NCI-H226 (cell line): ENCODE measurements around the gene DEFB132.

Experiments used
- DNase-seq: peaks from one replicate; pipeline ENCODE4 v3.0.0-alpha.2; 2015

Gene DEFB132

DNA sequence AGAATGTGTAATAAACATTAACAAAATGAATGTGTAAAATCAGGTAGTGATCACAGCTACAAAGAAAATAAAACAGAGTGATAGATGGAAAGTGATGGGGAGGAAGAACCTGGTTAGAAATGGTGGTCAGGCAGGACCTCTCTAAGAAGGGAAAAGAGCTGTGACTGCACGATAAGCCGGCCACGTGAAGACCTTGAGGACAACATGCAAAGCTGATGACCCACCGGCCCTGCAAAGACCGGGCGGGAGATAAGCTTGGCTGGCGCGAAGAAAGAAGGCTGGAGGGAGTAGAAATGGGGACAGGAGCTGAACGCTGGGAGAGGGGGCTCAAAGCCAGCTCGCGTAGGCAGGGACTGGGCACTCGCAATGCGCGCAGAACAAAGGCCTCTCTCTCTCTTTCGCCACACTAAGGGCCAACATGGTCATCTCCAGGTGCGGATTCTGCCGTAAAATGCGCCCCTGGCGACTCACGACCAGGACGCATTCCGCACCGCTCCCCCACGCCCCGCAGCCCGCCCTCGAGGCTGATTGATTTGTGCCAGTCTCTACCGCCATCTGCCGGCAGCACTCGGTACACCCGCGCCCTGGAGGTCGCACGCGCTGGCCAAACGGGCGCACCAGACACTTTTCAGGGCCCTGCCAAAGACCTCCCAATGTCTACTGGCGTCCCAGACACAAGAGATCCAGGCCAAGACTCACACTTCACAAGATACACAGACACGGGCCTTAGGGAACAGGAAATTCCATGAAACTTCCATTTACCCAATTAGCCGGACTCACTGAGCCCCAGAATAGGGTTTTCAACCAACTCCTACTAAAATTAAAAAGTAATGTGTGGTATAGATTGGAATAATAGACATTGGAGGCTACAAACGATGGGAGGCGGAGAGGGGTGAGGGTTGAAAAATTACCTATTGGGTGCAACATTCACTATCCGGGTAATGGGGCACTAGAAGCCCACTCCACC lies 9.4 kb downstream of the DEFB132 start:
- peak; percentile 20 for DNase-seq

DNA sequence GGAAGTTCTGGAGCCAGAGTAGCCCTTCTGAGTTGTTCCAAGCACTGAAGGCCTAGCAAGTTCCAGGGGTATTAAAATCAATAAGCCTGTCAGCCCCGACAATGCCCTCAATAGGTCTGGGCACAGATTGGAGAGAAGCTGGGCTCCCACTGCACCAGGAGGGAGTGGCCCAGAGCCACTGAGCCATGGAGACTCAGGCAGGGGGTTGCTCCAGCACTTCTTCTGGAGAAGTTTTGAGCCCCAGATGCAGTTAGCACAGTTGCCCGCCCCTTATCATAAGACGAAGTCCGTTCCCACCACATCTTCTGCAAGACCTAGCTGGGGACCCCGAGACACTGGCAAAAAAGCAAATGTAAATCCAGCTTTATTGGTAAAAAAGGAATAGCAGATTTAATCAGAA lies 13.0 kb downstream of the DEFB132 start:
- DNase-seq = no peak

DNA sequence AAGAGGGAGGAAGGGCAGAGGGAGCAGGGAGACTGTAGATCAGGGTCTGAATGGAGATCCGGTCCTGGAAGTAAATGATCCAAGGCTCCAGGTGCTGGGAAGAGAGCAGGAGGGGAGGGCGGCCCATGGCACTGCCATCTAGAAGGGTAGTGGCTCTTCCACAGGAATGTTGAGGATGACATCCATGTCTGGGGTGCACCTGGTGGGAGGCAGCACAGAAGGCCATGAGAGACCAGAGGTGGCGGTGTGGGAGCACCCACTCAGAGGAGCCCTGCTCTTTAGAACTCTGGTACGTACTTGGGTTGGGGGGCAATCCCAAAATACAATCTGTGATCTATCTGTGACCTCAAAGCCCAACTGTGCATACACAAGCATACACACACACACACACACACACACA lies 13.5 kb downstream of the DEFB132 start:
- DNase-seq = no peak

DNA sequence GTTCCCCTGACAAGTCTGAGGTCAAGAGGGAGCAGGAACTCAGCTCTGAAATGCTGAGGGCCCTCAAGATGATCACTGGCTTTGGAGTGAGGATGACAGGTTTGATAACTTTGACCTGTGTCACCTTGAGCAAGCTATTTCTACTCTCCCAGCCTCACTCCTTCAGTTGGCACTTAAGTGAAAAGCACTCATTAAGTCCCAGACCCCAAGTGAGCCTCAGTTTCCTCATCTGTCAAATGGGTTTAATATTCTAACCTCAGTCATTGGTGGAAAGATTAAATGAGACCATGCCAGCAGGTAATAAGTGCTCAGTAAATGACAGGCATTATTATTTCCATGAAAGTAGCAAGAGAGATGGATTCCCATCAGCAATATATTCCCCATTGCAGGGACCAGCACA lies 14.0 kb downstream of the DEFB132 start:
- DNase-seq = no peak

DNA sequence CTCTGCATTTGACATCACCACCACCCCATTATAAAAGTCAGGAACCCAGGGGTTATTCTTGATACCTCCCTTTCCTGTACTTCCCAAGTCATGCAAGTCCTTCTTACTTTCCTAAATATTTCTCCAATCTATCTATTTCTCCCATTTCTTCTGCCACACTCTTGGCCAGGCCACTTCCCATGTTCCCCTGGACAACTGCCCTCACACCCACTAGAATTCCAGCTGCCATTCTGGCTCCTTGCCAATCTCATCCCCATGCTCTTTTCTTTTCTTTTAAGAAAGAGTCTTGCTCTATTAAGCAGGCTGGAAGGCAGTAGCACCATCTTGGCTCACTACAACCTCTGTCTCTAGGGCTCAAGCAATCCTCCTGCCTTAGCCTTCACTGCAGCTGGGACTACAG lies 15.2 kb downstream of the DEFB132 start:
- DNase-seq = no peak

DNA sequence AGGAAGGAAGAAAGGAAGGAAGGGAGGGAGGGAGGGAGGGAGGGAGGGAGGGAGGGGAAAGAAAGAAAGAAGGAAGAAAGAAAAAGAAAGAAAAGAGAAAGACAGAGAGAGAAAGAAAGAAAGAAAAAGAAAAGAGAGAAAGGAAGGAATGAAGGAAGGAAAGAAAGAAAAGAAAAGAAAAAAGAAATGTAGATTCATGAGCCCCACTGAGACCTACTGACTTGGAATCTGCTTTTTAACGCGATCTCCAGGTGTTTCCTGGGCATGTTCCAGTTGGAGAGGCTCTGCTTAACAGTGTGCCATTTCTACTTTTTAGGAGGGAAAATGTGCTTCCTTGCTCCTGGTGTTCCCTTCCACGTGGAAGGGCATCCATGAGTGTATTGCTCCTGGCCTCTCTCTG lies 16.4 kb downstream of the DEFB132 start:
- DNase-seq = no peak

DNA sequence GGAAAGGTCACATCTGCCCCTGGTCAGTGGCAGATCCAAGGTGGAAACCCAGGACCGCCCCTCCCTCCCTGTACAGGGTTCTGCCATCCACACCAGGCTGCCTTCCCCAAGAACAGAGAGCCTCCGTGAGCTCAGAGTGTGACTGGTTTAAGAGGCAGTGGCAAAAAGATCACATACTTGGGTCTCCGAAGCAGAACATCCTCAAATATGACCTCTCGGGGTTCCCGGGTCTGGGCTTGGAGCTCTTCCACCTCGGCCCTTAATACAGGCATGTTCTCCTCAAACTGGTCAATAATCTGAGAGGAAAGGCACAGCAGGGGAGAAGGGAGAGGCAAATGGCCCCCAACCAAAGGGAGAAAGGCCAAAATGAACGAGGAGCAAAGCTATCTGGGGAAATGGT lies 18.3 kb downstream of the DEFB132 start:
- DNase-seq = no peak

DNA sequence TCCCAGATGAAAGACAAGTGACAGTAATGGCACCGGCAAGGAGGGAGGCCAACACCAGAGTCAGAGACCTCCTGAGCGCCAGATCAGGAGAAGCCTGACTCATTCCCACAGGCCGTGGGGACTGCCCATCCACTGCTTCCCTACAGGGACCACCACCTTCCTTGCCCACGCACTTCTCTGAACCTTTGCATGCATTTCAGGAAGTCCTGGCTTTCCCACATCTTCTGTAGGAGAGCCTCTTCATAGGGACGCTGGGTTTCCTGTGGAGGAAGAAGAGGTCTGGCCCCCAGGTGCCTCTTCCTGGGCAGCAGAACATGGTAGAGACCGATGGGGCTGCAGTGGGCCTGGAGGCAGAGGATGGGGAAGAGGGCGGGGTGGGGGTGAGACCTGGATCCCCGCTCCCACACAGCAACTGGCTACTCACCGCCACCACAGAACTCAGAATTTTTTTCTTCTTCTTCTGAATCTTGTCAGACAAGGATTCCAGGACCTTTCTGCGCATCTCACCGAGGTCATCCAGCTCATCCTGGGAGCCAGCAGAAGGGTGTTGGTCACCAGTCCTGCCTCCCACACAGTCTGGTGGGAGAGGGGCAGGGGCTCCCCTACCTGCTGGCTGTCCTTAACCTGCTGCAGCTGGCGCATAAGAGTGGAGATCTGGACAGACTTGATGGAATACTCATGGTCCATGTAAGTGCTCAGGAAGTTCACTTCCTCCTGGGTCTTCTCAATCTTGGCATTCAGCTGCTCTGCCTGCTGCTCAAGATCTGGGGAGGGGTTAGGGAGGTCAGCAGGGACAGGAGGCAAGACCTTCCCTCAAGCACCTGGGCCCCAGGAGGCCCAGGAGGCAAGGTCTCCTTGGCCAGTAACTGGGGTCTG lies 19.3 kb downstream of the DEFB132 start:
- no peak for DNase-seq

DNA sequence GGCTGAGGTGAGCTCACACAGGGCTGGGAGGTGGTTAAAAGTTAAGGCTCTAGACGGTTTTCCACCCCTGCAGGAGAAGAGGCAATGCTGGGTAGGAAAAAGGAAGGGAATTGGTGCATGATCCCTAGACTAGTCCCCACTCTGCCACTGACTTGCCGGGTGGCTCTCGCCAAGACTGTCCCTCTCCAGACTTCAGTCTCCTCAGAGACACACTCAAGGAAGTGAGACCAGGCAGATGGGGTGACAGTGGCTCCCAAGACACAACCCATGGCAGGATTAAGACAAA lies 19.9 kb downstream of the DEFB132 start:
- DNase-seq = no peak

DNA sequence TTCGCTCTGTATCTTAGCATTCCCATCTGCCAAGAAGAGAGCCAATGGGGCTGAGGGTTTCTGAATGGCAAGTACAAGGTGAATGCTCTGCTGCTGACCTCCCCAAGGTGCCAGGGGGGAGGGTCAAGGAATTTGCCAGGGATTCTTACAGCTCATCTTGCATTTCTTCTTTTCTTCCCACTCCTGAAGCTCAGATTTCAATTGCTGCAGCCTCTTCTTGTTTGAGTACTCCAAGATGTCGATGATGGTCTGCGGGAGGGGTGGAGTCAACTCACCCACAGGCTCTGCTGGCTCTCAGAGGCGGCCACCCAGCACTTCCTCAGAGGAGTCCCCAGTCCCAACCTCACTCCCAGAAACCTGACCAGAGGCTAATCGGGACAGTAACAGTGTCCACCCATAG lies 20.7 kb downstream of the DEFB132 start:
- no peak for DNase-seq

DNA sequence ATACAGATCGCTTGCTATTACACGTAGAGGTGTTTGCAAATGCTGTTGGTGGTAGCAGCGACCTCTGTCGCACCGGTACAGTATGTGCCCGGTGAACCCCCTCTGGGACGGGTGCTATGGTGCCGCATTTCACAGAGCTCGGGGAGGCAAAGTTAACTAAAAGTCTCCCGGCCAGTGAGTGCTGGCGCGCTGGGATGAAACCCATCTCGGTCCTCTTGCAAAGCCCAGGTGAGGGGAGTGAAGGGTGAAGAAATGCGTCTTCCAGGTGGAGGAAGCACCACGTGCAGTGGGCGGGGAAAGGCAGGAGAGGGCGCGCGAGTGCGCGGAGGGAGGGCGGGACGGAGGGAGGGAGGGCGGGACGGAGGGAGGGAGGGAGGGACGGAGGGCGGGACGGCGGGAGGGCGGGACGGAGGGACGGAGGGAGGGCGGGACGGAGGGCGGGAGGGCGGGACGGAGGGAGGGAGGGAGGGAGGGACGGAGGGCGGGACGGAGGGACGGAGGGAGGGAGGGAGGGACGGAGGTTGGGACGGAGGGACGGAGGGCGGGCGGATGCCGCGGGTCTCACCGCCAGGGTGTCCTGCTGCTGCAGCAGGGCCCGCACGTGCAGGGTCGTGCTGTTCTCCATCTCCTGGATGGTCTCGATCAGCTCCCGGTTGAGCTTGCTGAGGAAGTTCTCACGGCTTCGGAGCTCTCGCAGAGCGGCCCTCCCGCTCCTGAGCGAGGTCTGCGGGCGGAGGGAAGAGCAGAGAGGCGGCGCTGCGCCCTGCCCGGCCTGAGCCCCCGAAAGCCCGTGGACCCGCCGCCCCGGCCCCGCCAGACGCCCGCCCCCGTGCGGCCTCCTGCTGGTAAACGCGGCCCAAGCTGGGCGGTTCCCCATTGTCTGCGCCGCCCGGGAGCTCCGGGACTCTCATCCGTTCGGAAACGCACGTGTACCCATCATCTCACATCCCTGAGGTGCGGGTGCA lies 21.4 kb downstream of the DEFB132 start:
- no peak for DNase-seq

DNA sequence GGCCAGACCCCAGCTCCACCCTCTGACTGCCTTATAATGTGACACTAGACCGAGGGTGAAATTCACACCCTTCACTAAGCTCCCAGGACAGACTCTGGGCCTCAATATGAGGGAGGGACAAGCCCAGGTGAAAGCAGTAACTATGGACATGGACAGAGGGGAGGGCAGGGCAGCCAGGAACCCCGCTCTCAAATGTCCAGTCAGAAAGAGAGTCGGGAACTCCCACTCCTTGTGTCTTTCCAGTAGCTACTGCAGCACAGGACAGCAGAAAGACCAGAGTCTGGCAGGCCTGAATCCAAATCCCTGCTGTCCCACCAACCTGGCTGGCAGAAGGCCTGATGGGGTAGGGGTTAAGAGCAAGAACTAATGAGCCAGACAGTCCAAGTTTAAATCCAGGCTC lies 26.6 kb downstream of the DEFB132 start:
- no peak for DNase-seq

DNA sequence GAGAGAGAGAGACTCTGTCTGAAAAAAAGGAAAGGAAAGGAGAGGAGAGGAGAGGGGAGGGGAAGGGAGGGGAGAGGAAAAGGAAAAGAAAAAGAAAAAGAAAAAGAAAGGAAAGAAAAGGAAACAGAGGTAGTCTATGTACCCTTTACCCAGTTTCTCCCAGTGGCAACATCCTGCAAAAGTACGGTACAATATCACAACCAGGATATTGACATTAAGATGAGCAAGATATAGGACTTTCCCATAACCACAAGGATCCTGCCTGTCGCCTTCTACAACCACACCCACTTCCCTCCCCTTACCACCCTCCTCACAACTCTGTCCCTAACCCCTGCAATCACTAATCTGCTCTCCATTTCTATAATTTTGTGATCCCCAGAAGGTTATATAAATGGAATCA lies 29.0 kb downstream of the DEFB132 start:
- DNase-seq = no peak

DNA sequence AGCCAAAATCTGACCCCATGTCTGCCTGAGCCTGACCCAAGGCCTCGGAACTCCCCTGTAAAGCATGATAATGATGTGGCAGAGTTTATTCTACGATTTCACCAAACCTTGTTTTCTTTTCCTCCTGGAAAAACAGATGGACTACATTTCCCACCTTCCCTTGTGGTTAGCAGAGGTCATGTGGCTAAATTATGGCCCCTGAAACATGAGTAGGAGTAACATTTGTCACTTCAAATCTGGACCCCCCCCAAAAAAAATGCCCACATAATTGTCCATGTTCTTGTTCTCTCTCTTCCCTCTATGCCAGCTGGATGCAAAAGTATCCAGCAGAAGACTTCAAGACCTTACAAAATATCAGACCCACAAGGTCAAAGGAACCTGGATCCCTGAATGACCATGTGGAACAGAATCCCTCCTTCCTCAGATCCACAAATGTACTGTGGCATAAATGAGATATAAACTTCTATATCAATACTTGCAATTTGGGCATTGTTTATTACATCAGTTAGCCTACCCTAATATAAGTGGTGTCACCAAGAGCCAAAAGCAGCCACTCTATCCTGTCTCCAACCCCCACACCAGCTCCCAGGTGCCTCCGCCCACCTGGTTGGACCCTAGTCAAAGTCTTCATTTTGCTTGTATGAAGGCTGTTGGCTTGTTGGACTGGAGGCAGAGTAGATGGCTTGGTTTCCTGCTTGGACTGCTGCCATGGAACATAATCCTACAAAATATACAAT lies 31.6 kb downstream of the DEFB132 start:
- no peak for DNase-seq

DNA sequence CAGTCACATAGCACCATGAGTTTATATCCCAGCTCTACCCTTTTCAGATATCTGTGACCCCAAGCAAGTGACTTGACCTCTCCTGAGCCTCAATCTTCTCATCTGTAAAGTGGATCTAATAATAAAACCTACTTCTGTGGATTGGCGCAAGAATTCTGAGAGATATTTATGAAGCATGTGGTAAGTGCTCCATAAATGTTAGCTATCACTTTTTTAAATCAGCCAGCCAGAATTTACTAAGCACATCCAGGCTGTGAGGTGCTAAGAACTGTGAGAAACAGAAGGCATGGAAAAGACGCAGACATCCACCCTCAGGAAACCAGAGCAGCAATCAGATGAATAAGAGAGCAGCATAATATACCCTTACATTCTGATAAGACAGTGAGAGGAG lies 32.2 kb downstream of the DEFB132 start:
- DNase-seq = no peak

DNA sequence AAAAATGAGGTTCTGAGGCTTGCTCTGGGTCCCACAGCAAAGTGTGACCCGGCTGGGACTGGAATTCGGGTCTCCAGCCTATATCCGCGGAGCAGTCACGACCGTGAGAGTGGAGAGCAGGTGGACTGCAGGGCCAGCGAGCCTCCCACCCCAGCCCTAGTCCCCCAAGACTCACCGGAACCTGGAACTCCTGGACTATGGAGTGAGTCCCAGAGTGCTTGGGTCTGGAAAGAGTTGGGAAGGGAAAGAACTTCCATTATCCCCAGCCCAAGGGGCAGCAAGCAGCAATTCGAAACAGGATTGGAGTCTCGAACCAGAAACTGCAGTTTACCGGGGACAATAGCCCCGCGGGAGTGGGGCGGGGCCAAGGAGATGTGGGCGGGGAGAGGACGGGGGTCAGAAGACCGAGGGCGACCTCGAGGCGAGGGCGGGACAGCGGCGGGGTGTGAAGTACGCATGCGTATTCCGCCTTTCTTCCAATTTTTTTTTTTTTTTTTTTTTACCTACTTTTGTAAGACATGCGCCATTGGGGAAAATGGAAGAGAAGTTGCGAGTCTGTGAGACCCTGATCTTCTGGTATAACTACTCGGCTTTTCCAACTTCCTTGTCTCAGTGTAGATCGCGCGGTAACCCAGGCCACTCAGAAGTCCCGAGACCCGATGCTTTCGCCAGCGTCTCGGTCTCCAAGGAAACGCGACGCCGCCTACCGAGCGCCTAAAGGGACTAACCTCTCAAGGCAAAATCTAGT lies 32.7 kb downstream of the DEFB132 start, which contains the start of gene C20orf96:
TSS of gene C20orf96 (minus strand) at position 667 of the 748 bp plus-strand sequence. CDS start at position 527, 140 bp downstream.
- peak; percentile 64 for DNase-seq

DNA sequence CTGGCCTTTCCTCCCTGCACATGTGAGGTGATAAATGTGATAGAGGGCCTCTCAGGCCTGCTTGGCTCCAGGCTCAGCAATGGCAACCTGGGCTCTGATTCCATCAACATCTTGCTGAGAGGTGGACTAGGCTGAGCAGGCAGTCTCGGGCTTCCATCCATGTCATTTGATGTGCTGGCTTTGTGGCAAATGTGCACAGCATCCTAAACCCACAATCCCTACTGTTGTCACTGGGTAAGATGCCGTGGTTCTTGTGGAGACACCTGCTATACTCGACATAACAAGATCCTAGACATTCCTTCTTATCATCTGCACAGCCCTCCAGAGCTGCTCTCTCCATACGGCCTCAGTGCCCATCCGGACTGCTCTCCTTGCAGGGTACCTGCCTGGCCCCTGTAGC lies 37.1 kb downstream of the DEFB132 start:
- no peak for DNase-seq

DNA sequence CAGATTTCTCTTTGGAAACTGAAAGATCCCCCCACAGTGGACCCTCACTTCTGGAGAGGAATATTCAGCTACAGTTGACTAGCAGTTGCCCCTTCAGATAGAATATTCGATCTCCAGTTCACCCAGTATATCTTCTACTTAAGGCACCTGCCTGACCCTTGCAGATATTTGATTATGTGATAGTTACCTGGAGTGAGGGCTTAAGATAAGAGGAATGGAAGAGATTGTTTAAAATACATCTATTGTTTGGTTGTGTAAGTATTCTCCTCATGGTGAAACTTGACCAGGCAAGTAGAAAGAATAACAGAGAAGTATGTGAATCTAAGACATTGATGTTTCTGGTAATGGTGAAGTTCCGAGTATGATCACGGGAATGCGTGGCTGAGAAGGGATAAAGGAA lies 38.3 kb downstream of the DEFB132 start:
- DNase-seq = no peak

DNA sequence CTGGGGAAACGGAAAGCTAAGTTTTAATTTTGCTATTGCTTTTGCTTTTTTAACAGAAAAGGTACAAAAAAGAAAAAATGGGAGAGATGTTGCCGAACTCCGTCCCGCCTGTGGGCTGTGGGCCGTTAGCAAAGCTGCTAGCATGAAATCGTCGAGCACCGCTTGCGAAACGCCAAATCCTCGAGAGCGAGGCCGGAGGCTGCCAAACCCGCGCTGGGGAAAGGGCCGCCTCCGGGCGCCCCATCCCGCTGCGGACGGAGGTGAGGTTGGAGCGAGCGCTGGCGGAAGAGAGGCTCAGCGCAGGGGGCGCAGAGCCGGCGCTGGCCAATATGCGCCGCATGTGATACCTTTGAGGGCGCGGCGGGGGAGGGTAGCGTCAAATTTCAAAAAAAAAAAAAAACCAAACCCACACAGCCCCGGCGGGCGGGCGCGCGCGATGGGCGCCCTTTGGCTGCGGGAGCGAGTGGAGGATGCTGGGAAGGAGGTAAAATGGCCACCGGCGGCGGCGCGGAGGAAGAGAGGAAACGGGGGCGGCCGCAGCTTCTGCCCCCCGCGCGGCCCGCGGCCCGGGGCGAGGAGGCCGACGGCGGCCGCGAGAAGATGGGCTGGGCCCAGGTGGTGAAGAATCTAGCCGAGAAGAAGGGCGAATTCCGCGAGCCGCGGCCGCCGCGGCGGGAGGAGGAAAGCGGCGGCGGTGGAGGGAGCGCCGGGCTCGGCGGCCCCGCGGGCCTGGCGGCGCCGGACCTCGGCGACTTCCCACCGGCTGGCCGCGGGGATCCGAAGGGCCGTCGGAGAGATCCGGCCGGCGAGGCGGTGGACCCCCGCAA lies 39.8 kb downstream of the DEFB132 start, which contains the start of gene ZCCHC3:
TSS of gene ZCCHC3 (plus strand) at position 473 of the 827 bp plus-strand sequence. CDS start at position 490, 17 bp downstream.
- DNase-seq = peak; percentile 81
